Kidney (tissue), 14 donors: ENCODE results near the gene PSMB5. TPM values are rescaled to one million over a fixed set of nuclear protein-coding genes. Genes with fewer than 3 reads are reported as not detected.

ENCODE experiments used
- DNase-seq, 5 donors: peaks; one replicate each; pipeline ENCODE4 v3.0.0-alpha.2; 2013 to 2020
- FAIRE-seq: peaks from 2 replicates; lab custom pipeline; 2012; peaks lifted over from hg19 to GRCh38; lab: Jason Lieb, UNC
- H3K27ac ChIP-seq, 2 donors: one replicate each; pipeline ENCODE4 v1.7.0; 2013; ENCODE audit warnings: low read depth in 2 of 2, low read length in 2 of 2, inconsistent platforms in 1 of 2
- H3K27me3 ChIP-seq: one replicate; pipeline ENCODE4 v1.7.1; 2013; ENCODE audit warnings: low read length, inconsistent platforms; ENCODE audit not compliant: control insufficient read depth, insufficient read depth
- H3K36me3 ChIP-seq, 3 donors: one replicate each; pipeline versions ENCODE4 v1.7.0 to v1.7.1; 2013; ENCODE audit warnings: low read length in 3 of 3, control low read depth in 1 of 3, inconsistent platforms in 1 of 3; ENCODE audit not compliant: insufficient read depth in 3 of 3, control insufficient read depth in 2 of 3
- H3K4me1 ChIP-seq, 3 donors: one replicate each; pipeline versions ENCODE4 v1.7.0 to v1.7.1; 2013; ENCODE audit warnings: low read length in 3 of 3, inconsistent platforms in 1 of 3, low read depth in 1 of 3; ENCODE audit not compliant: control insufficient read depth in 2 of 3, insufficient read depth in 2 of 3
- H3K4me3 ChIP-seq, 3 donors: one replicate each; pipeline versions ENCODE4 v1.7.0 to v1.8.1; 2013; ENCODE audit warnings: low read length in 3 of 3, control low read depth in 1 of 3, inconsistent platforms in 1 of 3
- H3K9ac ChIP-seq, 3 donors: one replicate each; pipeline versions ENCODE4 v1.7.0 to v1.7.1; 2013; ENCODE audit warnings: low read length in 3 of 3, control low read depth in 1 of 3, inconsistent platforms in 1 of 3
- H3K9me3 ChIP-seq, 3 donors: one replicate each; pipeline versions ENCODE4 v1.7.0 to v1.7.1; 2013; ENCODE audit warnings: low read length in 3 of 3, control low read depth in 1 of 3, inconsistent platforms in 1 of 3; ENCODE audit not compliant: control insufficient read depth in 2 of 3, insufficient read depth in 1 of 3
- CTCF ChIP-seq: IDR thresholded peaks from 3 replicates; pipeline ENCODE4 v1.5.1; 2012; ENCODE audit warnings: mild to moderate bottlenecking, moderate library complexity, borderline replicate concordance; ENCODE audit not compliant: insufficient read depth; ENCODE audit errors: extremely low read depth
- intact Hi-C: fragments of 100-400 bp; cut with DNase I; formaldehyde crosslinking; loops from one replicate; pipeline ENCODE4 v1.11.1; 2022
- polyA plus RNA-seq: library from polyadenylated mRNA; stranded (reverse); fragments of 350-450 nt; fragmentation: Illumina TruSeq; extraction: RNeasy Lipid Tissue Mini Kit (QIAGEN cat#74804); gene quantifications from one replicate; pipeline ENCODE4 v1.2.3, GENCODE V29; 2014; ENCODE audit warnings: low read depth, low replicate concordance; ENCODE audit not compliant: insufficient read depth
- total RNA-seq: library from RNA; stranded (reverse); fragmentation: NEBNext Ultra II Directional; extraction: Animal tissue kit (Norgen Biotek cat#: 25700); gene quantifications from one replicate; pipeline ENCODE4 v1.2.1, GENCODE V29; 2021
- donor health status: control.
- donor health status: control.
- donor health status: control.
- donor health status: control.
- donor health status: control.
- donor health status: DM: yes; HTN: yes; CAD: no.
- donor health status: Normal renal cell carcinoma (clear cell type).

The PSMB5 gene
- total and polyA plus RNA-seq, 2 donors from 2014 or later: 87.1 to 190 TPM

DNA sequence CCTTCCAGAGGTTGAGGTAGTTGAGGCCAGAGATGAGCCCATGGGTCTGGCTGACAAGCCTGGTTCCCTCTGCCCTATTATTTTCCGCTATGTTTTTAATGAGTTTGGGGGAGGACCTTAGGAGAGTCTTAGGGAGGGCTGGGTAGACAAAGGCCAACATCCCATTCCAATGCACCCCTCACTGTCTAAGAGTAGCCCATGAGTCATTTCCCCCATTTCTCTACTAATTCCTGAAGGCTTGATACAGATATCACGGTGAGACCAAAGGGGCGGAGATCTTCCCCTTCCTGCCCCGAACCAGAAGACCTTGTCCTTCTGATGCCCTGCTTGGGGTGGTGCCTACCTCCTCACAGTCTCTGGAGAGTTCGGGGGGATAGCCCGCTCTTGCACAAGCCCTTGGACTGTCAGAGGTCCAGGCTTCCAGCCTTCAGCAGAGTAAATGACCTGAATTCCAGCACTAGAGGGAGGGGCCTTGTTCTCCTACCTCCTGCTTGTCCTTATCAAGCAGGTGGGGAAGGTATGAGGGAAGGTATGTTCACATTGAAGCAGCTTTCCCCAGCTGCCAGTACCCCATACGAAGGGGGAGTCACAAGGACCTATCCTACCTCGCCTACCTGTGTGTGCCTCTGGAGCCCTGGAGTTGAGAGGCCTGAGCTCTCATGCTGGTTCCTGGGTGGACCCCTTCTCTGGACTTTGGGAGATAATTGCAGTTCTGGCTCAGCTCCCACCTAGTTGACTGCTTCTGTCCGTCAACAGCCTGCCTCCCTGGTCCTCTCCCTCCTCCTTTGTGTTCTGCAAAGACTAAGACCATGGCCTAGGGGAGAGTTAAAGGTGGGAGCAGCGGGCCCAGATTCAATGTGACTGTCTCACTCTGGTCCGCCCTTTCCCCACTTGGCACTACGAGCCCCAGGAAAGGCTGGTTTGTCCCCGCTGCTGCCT lies 11.0 kb upstream of the PSMB5 start:
- FAIRE-seq: no peak
- no peak for TF ChIP-seq CTCF

DNA sequence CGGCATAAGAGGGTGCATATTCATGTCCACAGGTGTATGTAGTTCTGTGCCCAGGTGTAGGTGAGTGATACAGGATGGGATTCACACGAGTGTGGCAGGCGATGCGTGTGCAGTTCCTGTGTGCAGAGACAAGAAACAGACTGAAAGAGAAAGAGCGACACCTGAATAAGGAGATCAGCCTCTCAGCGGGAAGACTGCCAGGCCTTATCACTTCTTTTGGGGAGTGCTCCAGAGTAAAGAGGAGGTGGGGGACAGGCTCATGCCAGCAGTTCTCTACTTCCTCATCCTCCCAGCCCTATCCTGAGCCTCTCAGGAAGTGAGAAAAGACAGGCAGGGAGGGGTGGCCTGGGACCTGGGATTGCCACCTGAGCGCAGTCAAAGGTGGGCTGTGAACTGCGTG lies 10.1 kb upstream of the PSMB5 start:
- intact Hi-C loops: no loop called here
- FAIRE-seq (no peak), DNase-seq (no peak)
- no peak for TF ChIP-seq CTCF
- Histone ChIP-seq H3K4me1 (peaks cover 0 to 2% (median 0%) of the 10 kb centered on the region in 3 donors), H3K27ac (no peak overlapping the region), H3K9me3 (no peaks in the 10 kb centered on the region), H3K27me3 (no peaks in the 10 kb centered on the region), H3K9ac (no peak overlapping the region), H3K36me3 (no peaks in the 10 kb centered on the region), H3K4me3 (no peak overlapping the region)

More for the DNA sequence above, 11.0 kb upstream of the PSMB5 start:
- no peak overlapping the region for H3K9ac ChIP-seq
- intact Hi-C loops: no loop called here
- no peak overlapping the region for H3K4me3 ChIP-seq
- no peaks in the 10 kb centered on the region for H3K36me3 ChIP-seq
- H3K27me3 ChIP-seq: no peaks in the 10 kb centered on the region
- no peak for DNase-seq
- H3K27ac ChIP-seq: no peak overlapping the region
- H3K4me1 ChIP-seq: peaks cover 0 to 2% (median 0%) of the 10 kb centered on the region in 3 donors
- H3K9me3 ChIP-seq: no peaks in the 10 kb centered on the region

DNA sequence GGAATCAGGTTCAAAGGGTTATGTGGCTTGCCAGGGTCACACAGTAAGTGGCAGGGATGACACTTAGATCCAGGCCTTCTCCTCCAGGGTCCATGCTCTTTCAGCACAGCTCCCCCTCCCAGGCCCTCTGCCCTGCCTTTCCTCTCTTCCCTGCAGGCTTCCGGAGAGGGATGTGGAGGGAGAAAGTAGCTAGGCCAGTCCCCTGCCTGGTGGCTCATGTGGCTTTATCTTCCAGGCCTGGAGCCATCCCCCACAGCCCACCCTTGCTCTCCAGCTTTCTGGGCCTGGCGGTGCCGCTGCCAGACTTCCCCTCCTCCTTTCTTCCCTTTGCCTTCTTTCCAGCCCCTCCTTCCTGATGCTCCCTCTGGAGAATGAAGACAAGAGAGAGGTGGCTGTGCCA lies 9.1 kb upstream of the PSMB5 start:
- TF ChIP-seq CTCF: no peak
- H3K9me3 ChIP-seq: no peaks in the 10 kb centered on the region
- FAIRE-seq (no peak), DNase-seq (no peak)
- H3K36me3 ChIP-seq: no peaks in the 10 kb centered on the region
- no peaks in the 10 kb centered on the region for H3K27me3 ChIP-seq
- H3K9ac ChIP-seq: no peak overlapping the region
- H3K4me3 ChIP-seq: no peak overlapping the region
- H3K27ac ChIP-seq: no peak overlapping the region
- intact Hi-C loops: no loop called here
- peaks cover 0 to 2% (median 0%) of the 10 kb centered on the region in 3 donors for H3K4me1 ChIP-seq
